C4-2B (cell line): ENCODE measurements around the gene SCNN1A.

ENCODE experiments used
- CTCF ChIP-seq: fragments of 450-650 bp; conservative IDR thresholded peaks from 2 replicates; pipeline ENCODE4 v1.5.1; 2017; ENCODE audit warnings: mild to moderate bottlenecking
- ZFX ChIP-seq: fragments of 450-650 bp; IDR thresholded peaks from 2 replicates; pipeline ENCODE4 v1.6.1; 2017

GRCh38 chr12:6328045-6328779 lies 47.2 kb downstream of the SCNN1A start:
- TF ChIP-seq CTCF (no peak), ZFX (no peak)
